ENCODE data around the gene TMEM121B.
"Not testable (repeated sequence)": the region's sequence is repeated elsewhere in the genome, so short reads cannot be mapped to it uniquely, and the experiment has no call there.

Gene TMEM121B

DNA sequence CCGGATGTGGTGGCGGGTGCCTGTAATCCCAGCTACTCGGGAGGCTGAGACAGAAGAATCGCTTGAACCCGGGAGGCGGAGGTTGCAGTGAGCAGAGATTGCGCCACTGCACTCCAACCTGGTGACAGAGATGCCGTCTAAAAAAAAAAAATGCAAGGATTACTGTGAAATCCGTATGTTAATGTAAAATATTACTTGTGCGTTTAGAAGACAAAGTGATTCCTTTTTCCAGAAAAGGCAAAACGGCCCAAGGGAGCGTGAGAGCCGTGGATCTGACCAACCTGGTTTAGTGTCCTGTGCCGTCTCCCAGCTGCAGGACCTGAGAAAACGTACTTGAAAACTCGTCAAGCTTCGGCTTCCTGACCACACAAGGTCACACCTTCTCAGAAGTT, 37.0 kb upstream of the TMEM121B start:
- peak overlapping the region; percentile 63 to 81 (median 74) for H3K4me3 ChIP-seq

DNA sequence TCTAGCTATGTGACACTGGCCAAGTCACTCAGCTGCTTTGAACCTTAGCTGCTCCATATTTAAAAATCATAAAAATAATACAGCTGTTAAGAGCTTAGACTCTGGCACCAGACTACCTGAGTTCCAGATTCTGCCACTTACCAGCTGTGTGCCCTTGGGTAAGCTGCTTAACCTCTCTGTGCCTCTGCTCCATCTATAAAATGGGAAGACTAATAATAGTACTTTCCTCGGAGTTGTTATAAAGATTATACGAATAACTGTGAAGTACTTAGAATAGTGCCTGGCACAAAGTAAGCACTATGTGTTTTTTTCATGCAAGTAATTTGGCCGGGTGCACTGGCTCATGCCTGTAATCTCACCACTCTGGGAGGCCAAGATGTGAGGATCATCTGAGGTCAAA, 36.6 kb upstream of the TMEM121B start:
- no peaks in the 10 kb centered on the region for H3K27me3 ChIP-seq
- peak overlapping the region; percentile 63 to 81 (median 74) for H3K4me3 ChIP-seq
- H4K20me1 ChIP-seq: peaks cover 36 to 58% (median 53%) of the 10 kb centered on the region in 11 experiments; a peak in 21 of 22 replicates
- peaks cover 41 to 62% (median 52%) of the 10 kb centered on the region in 10 experiments for H3K4me1 ChIP-seq
- peak overlapping the region in 9 of 11 experiments; percentile 81 to 93 (median 90); a peak in 15 of 22 replicates for H3K27ac ChIP-seq
- peak overlapping the region; percentile 73 to 93 (median 86); a peak in 20 of 22 replicates for H3K9ac ChIP-seq
- TF ChIP-seq Cebpa-rat (IDR thresholded peaks at IDR 0.05): no peak
- peak overlapping the region; percentile 80 to 97 (median 91) for H3K4me2 ChIP-seq
- H3K36me3 ChIP-seq: peaks cover under 1 to 35% (median 12%) of the 10 kb centered on the region in 11 experiments; a peak in 16 of 22 replicates
- no peaks in the 10 kb centered on the region for H3K9me3 ChIP-seq (replicated peaks in 1 of 11)

More for the DNA sequence above, 37.0 kb upstream of the TMEM121B start:
- Histone ChIP-seq H3K36me3 (peaks cover 0 to 30% (median 9%) of the 10 kb centered on the region in 11 experiments; a peak in 14 of 22 replicates), H4K20me1 (peaks cover 31 to 54% (median 49%) of the 10 kb centered on the region in 11 experiments; a peak in 21 of 22 replicates), H3K4me1 (peaks cover 41 to 57% (median 50%) of the 10 kb centered on the region in 10 experiments), H3K27ac (peak overlapping the region; percentile 29 to 93 (median 89)), H3K27me3 (no peaks in the 10 kb centered on the region), H3K9me3 (replicated peaks in 1 of 11) (no peaks in the 10 kb centered on the region), H3K4me2 (peak overlapping the region; percentile 80 to 97 (median 91)), H3K9ac (peak overlapping the region; percentile 73 to 93 (median 86))
- no peak for TF ChIP-seq Cebpa-rat (IDR thresholded peaks at IDR 0.05)

DNA sequence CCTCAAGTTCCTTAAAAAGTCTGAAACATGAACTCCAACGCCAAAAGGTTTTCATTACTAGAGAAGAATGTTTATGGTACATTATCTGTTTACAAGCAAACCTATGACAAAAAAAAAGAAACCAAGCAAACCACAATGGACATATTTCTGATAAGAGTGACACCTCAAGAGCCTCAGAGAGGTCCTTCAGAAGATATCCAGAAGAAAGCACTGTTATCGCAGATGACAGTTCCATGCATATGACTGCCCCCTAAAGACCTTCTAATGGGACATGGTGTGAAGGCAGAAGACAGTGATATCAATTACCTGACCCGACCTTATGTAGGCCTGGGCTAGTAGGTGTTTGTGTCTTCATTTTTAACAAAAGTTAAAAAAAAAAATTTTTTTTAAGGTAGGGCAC, 34.8 kb upstream of the TMEM121B start:
- Histone ChIP-seq H3K27me3 (no peaks in the 10 kb centered on the region), H4K20me1 (peaks cover 51 to 76% (median 71%) of the 10 kb centered on the region in 11 experiments; a peak in 21 of 22 replicates), H3K9me3 (replicated peaks in 1 of 11) (no peaks in the 10 kb centered on the region), H3K4me2 (peak overlapping the region; percentile 80 to 97 (median 91)), H3K4me1 (peaks cover 41 to 73% (median 56%) of the 10 kb centered on the region in 10 experiments), H3K9ac (peak overlapping the region in 1 of 11 experiments; percentile 24; a peak in 3 of 22 replicates), H3K4me3 (peak overlapping the region in 7 of 10 experiments; percentile 8 to 81 (median 78); a peak in 5 of 20 replicates), H3K27ac (0 out of 22 replicates have a peak overlapping the region, but pooled peaks of 1 of the 11 experiments have one; percentile 3), H3K36me3 (peaks cover 3 to 44% (median 23%) of the 10 kb centered on the region in 11 experiments; a peak in 16 of 22 replicates)
- no peak for TF ChIP-seq Cebpa-rat (IDR thresholded peaks at IDR 0.05)

- Histone ChIP-seq H3K4me3 (no peak overlapping the region), H3K9ac (no peak overlapping the region), H3K4me2 (peak overlapping the region in 2 of 11 experiments; percentile 5 to 19; a peak in 2 of 22 replicates), H3K36me3 (peaks cover 23 to 72% (median 43%) of the 10 kb centered on the region in 11 experiments), H4K20me1 (peaks cover 79 to 100% (median 99%) of the 10 kb centered on the region in 11 experiments; a peak in 21 of 22 replicates), H3K27me3 (no peaks in the 10 kb centered on the region), H3K9me3 (replicated peaks in 1 of 11) (no peaks in the 10 kb centered on the region), H3K27ac (no peak overlapping the region), H3K4me1 (peaks cover 26 to 73% (median 49%) of the 10 kb centered on the region in 10 experiments)
- no peak for TF ChIP-seq Cebpa-rat (IDR thresholded peaks at IDR 0.05)
These were observed 31.8 kb upstream of the TMEM121B start for GRCh38 chr22:17152971-17153370.

DNA sequence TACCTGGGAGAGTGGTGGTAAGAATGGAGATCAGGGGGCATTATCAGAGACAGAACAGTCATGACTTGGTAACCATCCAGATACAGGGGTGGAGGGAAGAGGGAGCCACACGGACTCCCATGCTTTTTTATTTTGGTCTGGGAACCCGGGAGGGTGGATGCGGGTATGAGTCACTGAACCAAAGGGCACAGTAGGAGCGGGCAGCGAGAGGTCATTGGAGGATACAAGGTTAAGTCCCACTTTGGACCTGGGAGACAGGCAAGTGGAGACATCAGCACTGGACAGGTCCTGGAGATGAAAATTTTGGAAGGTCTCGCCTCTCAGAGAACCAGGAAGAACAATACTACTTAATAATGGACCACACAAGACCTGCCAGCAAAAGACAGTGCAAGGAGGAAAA, 31.2 kb upstream of the TMEM121B start:
- no peaks in the 10 kb centered on the region for H3K27me3 ChIP-seq
- no peaks in the 10 kb centered on the region for H3K9me3 ChIP-seq (replicated peaks in 1 of 11)
- peaks cover 29 to 72% (median 47%) of the 10 kb centered on the region in 11 experiments for H3K36me3 ChIP-seq
- H3K27ac ChIP-seq: no peak overlapping the region
- H3K9ac ChIP-seq: no peak overlapping the region
- peak overlapping the region in 3 of 11 experiments; percentile 0 to 19 (median 5); a peak in 2 of 22 replicates for H3K4me2 ChIP-seq
- H4K20me1 ChIP-seq: peaks cover 79 to 100% (median 99%) of the 10 kb centered on the region in 11 experiments; a peak in 21 of 22 replicates
- H3K4me1 ChIP-seq: peaks cover 20 to 66% (median 43%) of the 10 kb centered on the region in 10 experiments
- no peak overlapping the region for H3K4me3 ChIP-seq
- no peak for TF ChIP-seq Cebpa-rat (IDR thresholded peaks at IDR 0.05)

DNA sequence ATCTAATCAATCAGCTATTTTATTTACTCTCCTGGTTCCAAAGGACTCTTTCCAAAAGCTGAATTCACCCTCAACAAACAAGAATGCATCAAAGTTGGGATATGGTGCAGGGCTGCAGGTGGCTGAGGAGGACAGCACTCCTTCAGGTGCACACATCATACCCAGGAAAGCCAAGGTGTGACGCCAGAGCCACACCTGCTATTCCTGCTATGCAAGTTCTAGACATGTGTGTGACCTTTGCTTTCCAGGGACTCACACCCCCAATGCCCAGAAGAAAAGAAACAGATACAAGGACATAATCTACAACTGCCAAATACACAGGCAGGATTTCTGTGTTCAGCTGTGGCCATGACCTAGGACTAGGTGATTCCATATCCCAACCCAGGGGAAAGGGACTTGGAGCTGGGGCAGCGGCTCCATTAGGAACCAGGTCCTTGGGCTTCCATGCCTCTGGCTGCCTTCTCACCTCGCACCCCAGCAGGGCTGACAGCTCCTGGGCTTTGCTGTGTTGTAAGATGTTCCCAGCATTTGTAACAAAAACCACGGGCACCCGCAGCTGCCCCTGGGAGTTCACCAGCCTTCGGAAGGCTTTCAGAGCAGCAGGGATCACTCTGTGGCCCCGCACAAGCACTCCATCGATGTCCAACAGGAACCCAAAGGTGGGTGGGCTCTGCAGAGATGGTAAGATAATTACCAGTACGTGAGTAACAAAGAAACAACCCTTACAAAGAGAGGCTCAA, 28.1 kb upstream of the TMEM121B start:
- Histone ChIP-seq H3K4me3 (no peak overlapping the region), H3K36me3 (peaks cover 50 to 89% (median 70%) of the 10 kb centered on the region in 11 experiments), H4K20me1 (peaks cover 55 to 100% (median 95%) of the 10 kb centered on the region in 11 experiments; a peak in 21 of 22 replicates), H3K4me1 (peaks cover 5 to 41% (median 25%) of the 10 kb centered on the region in 10 experiments; a peak in 18 of 20 replicates), H3K4me2 (peak overlapping the region in 4 of 11 experiments; percentile 4 to 36 (median 12); a peak in 4 of 22 replicates), H3K9ac (no peak overlapping the region), H3K9me3 (replicated peaks in 1 of 11) (no peaks in the 10 kb centered on the region), H3K27me3 (no peaks in the 10 kb centered on the region), H3K27ac (peak overlapping the region in 1 of 11 experiments; percentile 8; a peak in 1 of 22 replicates)
- TF ChIP-seq Cebpa-rat (IDR thresholded peaks at IDR 0.05): no peak

DNA sequence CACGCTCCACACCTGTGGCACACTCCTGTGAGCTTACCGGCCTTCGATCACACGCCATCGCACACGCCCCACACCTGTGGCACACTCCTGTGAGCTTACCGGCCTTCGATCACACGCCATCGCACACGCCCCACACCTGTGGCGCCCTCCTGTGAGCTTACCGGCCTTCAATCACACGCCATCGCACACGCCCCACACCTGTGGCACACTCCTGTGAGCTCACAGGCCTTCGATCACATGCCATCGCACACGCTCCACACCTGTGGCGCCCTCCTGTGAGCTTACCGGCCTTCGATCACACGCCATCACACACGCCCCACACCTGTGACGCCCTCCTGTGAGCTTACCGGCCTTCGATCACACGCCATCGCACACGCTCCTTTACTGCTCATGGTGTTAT, 26.3 kb upstream of the TMEM121B start:
- not testable (repeated sequence) for H3K9me3 ChIP-seq (replicated peaks in 1 of 11); H3K4me3 ChIP-seq; H3K27me3 ChIP-seq; H3K27ac ChIP-seq; H3K9ac ChIP-seq; H3K4me2 ChIP-seq
- peaks cover 64 to 94% (median 75%) of the 10 kb centered on the region in 11 experiments for H3K36me3 ChIP-seq
- peaks cover 43 to 100% (median 94%) of the 10 kb centered on the region in 11 experiments; a peak in 21 of 22 replicates for H4K20me1 ChIP-seq
- H3K4me1 ChIP-seq: peaks cover under 1 to 29% (median 21%) of the 10 kb centered on the region in 10 experiments; a peak in 16 of 20 replicates

GRCh38 chr22:17145021-17145680, 24.0 kb upstream of the TMEM121B start:
- Histone ChIP-seq H3K27ac (no peak overlapping the region), H3K4me2 (no peak overlapping the region), H3K36me3 (peaks cover 84 to 100% (median 92%) of the 10 kb centered on the region in 11 experiments), H3K27me3 (no peaks in the 10 kb centered on the region), H3K4me3 (no peak overlapping the region), H3K4me1 (peaks cover 0 to 24% (median 12%) of the 10 kb centered on the region in 10 experiments; a peak in 15 of 20 replicates), H3K9me3 (replicated peaks in 1 of 11) (no peaks in the 10 kb centered on the region), H3K9ac (no peak overlapping the region), H4K20me1 (peaks cover 22 to 100% (median 90%) of the 10 kb centered on the region in 11 experiments; a peak in 21 of 22 replicates)
- no peak for TF ChIP-seq Cebpa-rat (IDR thresholded peaks at IDR 0.05)

Data from BLaER1 treated with 17β-estradiol and CSF1 and Interleukin-3, amounts not matched to agents 10 nM and 100 nM (cell line).